Renal cortex interstitium (tissue), 11 donors: ENCODE measurements around the gene MYRIP. TPM values are rescaled to one million over a fixed set of nuclear protein-coding genes. Genes with fewer than 3 reads are reported as not detected.

Experiments used
- DNase-seq, 11 donors: peaks; one replicate each; pipeline ENCODE4 v3.0.0-alpha.2; 2013; ENCODE audit warnings: low read depth in 9 of 11, low spot score in 4 of 11; ENCODE audit errors: extremely low read depth in 1 of 11
- polyA plus RNA-seq, 3 donors: library from polyadenylated mRNA; unstranded; fragments of 120-200 nt; gene quantifications; one replicate each; pipeline ENCODE4 v1.2.1, GENCODE V29; 2013; ENCODE audit not compliant: insufficient read length in 3 of 3

MYRIP gene
- polyA plus RNA-seq, 3 donors: 1.9 to 2.3 (median 2.0) TPM

GRCh38 chr3:40190056-40190455 is 380.6 kb downstream of the MYRIP start:
- DNase-seq: no peak

GRCh38 chr3:40191251-40191650 is 381.8 kb downstream of the MYRIP start:
- no peak for DNase-seq

DNA sequence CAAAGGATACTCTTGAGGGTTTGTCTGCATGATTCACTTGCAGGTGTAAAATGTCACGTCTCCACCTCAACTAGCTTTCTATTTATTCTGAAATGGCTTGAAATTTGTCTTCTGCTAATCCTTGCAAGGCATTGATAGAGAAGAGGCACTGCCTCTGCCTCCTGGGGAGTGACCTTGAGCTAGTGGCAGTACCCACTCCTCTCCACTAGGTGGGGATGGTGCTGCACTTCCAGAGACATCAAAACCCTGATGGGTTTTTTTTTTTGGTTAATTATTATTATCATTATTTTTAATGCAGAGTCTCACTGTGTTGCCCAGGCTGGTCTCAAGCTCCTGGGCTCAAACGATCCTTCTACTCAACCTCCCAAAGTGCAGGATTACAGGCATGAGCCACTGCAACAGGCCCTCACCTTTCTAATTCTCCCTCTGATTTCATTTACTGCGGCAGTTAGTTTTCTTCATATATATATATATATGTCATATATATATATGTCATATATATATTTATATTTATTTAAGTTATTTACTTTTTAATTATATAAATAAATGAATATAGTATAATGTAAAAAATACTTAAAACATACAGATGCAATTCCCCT is 382.5 kb downstream of the MYRIP start:
- peak in 7 of 11 donors; percentile 15 to 51 (median 30) for DNase-seq

DNA sequence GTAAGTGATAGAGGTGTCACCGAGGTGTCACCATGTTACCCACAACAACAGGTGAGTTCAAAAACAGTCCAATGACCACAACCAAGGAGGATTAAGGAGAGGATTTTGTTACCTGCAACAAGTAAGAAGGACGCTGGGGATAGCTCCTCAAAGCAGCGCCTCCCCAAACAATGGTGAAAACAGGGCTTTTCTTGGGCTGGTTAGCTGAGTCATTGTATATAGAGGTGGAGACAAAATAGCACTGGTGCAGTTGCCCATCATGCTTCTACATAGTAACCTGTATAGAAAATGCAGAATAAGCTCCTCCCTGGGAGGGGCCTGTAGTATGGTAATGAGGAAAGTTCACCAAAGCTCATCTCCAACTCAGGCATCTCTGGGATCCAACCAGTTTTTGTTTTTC is 383.2 kb downstream of the MYRIP start:
- DNase-seq: no peak

DNA sequence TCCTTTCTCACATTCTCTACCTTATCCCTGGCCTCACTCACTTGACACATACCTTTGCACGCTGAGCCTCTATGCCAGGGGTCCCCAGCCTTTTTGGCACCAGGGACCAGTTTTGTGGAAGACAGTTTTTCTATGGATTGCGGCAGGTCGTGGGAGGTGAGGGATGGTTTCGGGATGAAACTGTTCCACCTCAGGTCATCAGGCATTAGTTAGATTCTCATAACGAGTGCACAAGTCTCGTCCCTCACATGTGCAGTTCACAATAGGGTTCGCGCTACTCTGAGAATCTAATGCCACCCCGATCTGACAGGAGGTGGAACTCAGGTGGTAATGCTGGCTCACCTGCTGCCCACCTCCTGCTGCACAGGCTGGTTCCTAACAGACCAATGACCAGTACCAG is 387.6 kb downstream of the MYRIP start:
- no peak for DNase-seq

DNA sequence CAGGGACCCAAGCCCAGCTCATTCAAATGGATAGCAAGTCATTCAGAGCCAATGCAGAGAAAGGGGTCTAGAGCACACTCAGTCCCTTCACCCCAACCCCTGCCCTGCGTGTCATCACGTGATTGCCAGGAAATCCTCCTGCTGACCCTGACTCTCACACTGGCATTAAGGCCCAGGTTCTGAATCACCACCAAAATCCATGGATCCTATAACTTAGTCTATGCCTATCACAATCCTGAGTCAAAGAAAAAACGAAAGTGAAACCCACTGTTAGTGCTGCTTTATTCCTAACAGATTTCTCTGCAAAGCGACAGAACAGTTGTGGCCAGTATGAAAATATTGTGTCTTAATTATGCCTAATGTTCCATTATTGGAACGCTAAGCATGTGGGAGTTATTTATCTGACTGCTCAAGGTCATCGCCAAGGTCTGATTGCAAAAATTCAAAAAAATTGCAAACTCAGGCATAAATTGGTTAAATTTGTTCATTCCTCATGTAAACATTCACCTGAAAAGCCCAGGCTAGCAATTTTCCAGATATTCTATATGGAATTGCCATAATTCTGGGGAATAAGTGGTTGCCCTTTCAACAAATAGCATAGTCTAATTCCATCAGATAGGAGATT is 391.4 kb downstream of the MYRIP start:
- DNase-seq: no peak

GRCh38 chr3:40201770-40202169 is 392.4 kb downstream of the MYRIP start:
- DNase-seq: no peak

GRCh38 chr3:40206522-40206921 is 397.1 kb downstream of the MYRIP start:
- no peak for DNase-seq

DNA sequence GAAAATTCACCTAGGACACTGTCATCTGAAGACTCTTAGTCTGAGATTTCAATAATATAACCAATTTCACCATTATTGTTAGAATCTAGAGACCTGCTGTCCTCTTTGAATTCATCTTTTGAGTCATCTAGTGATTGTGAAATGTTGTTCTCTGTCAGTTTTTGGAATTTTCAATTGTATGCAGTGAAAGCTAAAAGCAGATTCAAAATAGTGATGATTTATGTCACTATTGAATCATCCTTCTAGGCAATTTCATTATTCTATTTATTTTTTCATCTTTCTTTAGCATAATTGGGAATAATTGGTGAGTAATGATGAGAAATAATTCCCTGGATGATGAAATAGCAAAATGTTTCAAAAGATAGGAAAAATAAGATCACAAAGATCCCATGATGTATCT is 398.4 kb downstream of the MYRIP start:
- no peak for DNase-seq

- no peak for DNase-seq
Observed at GRCh38 chr3:40208251-40208650, 398.8 kb downstream of the MYRIP start.

DNA sequence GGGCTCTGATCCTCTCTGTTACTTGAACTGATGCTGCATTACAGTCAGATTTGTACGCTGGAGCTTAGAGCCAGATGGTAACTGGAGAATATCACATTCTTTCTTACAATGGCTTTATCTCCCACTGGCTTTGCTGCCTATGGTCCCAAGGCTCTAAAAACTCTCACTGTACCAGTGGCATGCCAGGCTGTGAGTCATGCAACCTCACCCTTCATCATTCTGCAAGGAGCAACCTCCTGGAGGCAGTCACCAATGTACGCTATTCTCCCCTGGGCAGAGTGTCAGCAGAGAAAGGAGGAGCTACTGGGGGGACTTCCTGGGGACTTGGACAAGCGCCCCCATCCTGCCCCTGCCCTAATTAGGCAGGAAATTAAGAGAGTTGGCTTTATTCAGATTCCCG is 402.2 kb downstream of the MYRIP start:
- DNase-seq: no peak

DNA sequence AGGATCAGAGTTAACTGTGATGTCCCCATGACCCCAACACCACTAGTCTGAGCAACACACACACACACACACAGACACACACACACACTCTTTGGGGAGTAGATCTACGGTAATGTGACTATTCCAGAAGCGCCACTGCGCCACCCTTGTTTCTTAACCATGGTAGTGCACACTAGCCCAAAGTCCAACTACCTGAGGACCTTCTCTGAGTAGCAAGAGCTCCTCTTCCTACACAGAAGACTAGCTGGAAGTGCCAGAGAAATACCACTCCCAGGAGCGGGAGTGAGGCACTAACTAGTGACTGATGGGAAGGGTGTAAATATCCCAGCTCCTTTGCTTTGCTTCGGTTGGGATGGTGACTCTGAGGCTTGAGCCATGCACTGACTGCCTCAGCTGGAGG is 404.1 kb downstream of the MYRIP start:
- DNase-seq: no peak

- DNase-seq: no peak
Observed at GRCh38 chr3:40215015-40215414, 405.6 kb downstream of the MYRIP start.

DNA sequence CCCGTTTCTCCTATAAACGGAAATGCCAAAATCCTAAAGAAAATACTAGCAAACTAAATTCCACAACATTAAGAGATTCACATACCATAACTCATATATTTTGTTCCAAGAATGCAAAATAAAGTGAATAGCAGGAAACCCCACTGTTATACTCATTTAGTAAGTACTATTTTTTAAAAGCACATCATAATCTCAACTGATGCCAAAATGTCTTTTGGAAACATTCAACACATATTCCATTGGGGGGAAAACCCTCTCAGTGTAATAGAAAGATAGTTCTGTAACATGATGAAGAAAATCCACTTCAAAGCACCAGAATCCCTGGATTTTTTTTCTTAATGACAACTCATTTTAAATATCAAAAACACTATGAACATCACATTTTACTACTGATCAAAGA is 407.1 kb downstream of the MYRIP start:
- no peak for DNase-seq

- DNase-seq: no peak
Observed at GRCh38 chr3:40223856-40224255, 414.4 kb downstream of the MYRIP start.

DNA sequence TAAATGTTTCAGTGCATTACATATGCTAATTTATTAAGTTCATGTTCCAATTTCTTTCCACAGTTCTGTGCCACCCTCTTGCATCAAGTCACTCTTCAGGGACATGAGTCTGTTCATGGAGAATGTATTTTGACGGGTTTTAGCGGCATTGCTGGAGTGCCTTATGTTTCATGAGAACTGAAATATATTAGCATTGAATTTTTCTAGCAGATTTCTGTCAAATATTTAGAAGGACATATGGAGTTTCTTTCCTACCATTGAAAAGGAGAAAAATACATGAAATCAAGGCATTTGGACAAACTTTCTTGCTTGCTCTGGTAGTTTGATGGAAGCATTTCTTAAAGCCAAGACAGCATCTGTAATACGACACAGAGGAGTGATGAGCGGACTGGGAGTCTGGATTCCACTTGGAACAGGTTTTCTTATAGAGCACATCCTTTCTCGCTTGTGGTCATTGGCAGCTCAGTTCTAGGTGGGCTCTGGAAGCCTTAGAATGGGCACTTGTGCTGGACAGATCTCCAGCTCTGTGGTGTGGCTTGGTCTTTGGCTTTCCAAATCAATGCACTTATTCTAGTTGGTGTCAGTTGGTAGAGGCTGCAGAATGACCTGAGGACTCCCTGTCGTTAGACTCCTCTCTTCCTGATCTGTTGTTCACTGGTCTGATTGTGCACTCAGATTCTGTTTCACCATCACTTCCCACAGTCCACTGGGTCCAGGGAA is 415.5 kb downstream of the MYRIP start:
- DNase-seq: no peak

GRCh38 chr3:40226636-40227035 is 417.2 kb downstream of the MYRIP start:
- no peak for DNase-seq

GRCh38 chr3:40228792-40229350 is 419.5 kb downstream of the MYRIP start:
- no peak for DNase-seq

DNA sequence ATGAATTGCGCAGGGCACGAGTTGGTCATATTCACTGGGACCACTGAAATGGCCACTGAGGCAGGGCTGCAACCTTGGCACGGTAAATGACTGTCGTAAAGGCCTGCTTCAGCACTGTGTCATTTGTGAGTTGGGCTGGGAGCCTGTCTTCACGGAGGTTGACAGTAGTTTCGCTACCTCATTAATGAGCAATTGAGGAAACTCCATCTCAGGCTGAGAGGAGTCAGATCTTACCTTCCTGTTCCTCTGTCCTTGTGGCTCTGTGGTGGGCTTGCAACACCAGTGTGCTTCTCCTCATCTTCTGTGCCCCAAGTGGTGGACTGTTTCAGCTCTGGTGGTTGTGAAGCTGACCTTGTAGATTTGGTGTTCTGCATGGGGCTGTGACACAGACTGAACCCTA is 420.0 kb downstream of the MYRIP start:
- DNase-seq: no peak

DNA sequence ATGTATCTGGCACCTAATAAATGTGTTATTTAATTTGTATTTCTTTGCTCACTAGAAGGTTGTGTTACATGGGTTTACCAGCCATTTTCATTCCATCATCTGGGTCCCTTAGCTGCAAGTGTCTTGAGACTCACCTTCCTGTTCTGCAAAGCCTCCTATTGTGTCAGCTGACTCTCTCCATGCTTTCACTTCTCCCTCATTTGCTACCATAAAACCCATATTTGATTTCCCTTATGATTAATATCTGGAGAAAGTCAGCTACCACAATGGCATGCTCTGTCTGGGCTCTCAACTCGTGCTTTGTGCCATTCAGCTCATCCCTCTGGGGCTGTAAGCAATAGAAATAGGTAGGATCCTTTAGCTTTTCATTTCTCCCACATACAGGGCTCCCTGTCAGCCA is 420.6 kb downstream of the MYRIP start:
- no peak for DNase-seq
